HG02852 (cell line): ENCODE results near the gene WIPI1.

ENCODE experiments used
- ATAC-seq: cut with Tn5 transposase; IDR thresholded peaks from one replicate; pipeline ENCODE4 v1.9.1; 2021; ENCODE audit warnings: mild to moderate bottlenecking, moderate library complexity; ENCODE audit not compliant: unreplicated experiment

WIPI1 gene

GRCh38 chr17:68460715-68461114 is 3.4 kb upstream of the WIPI1 start:
- no peak for ATAC-seq

GRCh38 chr17:68460146-68460545 is 2.9 kb upstream of the WIPI1 start:
- ATAC-seq = no peak

GRCh38 chr17:68459037-68459639 is 1.8 kb upstream of the WIPI1 start:
- peak; percentile 26 for ATAC-seq

GRCh38 chr17:68458260-68459036 is 1.2 kb upstream of the WIPI1 start:
- ATAC-seq = no peak

- ATAC-seq = peak; percentile 66
Measured at GRCh38 chr17:68457539-68458259, 403 bp upstream of the WIPI1 start.

GRCh38 chr17:68456339-68457167 is 743 bp downstream of the WIPI1 start:
- ATAC-seq = no peak

GRCh38 chr17:68455901-68456338 is 1.4 kb downstream of the WIPI1 start:
- ATAC-seq = no peak

GRCh38 chr17:68453991-68454665 is 3.2 kb downstream of the WIPI1 start:
- no peak for ATAC-seq

- ATAC-seq = no peak
Measured at GRCh38 chr17:68452724-68453290, 4.5 kb downstream of the WIPI1 start.

GRCh38 chr17:68451670-68452354 is 5.5 kb downstream of the WIPI1 start:
- no peak for ATAC-seq

- no peak for ATAC-seq
Measured at GRCh38 chr17:68450801-68451200, 6.5 kb downstream of the WIPI1 start.

GRCh38 chr17:68450391-68450790 is 6.9 kb downstream of the WIPI1 start:
- no peak for ATAC-seq

- no peak for ATAC-seq
Measured at GRCh38 chr17:68449021-68449739, 8.1 kb downstream of the WIPI1 start.

GRCh38 chr17:68446626-68447041 is 10.7 kb downstream of the WIPI1 start:
- ATAC-seq = no peak

GRCh38 chr17:68445671-68446070 is 11.6 kb downstream of the WIPI1 start:
- ATAC-seq = no peak

GRCh38 chr17:68443972-68444464 is 13.3 kb downstream of the WIPI1 start:
- no peak for ATAC-seq

GRCh38 chr17:68441070-68441770 is 16.1 kb downstream of the WIPI1 start:
- no peak for ATAC-seq

GRCh38 chr17:68440526-68440925 is 16.8 kb downstream of the WIPI1 start:
- no peak for ATAC-seq
